DOHH2 (cell line): ENCODE measurements around the gene RASGRP3.

ENCODE experiments used
- H3F3A ChIP-seq: fragments of 200-600 bp; sonication (generic), shearing (Covaris generic); 2 replicates; pipeline ENCODE4 v1.6.0; 2016; ENCODE audit warnings: antibody characterized with exemption, mild to moderate bottlenecking; ENCODE audit not compliant: control insufficient read depth, insufficient read depth
- H3K27ac ChIP-seq: fragments of 200-600 bp; sonication (generic); 2 replicates; pipeline ENCODE4 v1.5.1; 2014; ENCODE audit warnings: low read depth, mild to moderate bottlenecking, low read length, moderate library complexity
- H3K27me3 ChIP-seq: fragments of 200-600 bp; sonication (generic); 2 replicates; pipeline ENCODE4 v1.6.1; 2014; ENCODE audit warnings: mild to moderate bottlenecking, low read length, mixed read lengths; ENCODE audit not compliant: control insufficient read depth
- H3K36me3 ChIP-seq: fragments of 200-600 bp; sonication (generic); 2 replicates; pipeline ENCODE4 v1.6.1; 2014; ENCODE audit warnings: mild to moderate bottlenecking, low read length, moderate library complexity, mixed read lengths; ENCODE audit not compliant: control insufficient read depth
- H3K4me1 ChIP-seq: fragments of 200-600 bp; sonication (generic); 2 replicates; pipeline ENCODE4 v1.6.1; 2014; ENCODE audit warnings: mild to moderate bottlenecking, low read length, mixed read lengths; ENCODE audit not compliant: control insufficient read depth
- H3K4me2 ChIP-seq: fragments of 200-600 bp; sonication (generic); 2 replicates; pipeline ENCODE4 v1.6.0; 2014; ENCODE audit warnings: mild to moderate bottlenecking, low read length, moderate library complexity
- H3K4me3 ChIP-seq: fragments of 200-600 bp; sonication (generic); 2 replicates; pipeline ENCODE4 v1.5.1; 2014; ENCODE audit warnings: mild to moderate bottlenecking, low read length, mixed read lengths
- H3K79me2 ChIP-seq: fragments of 200-600 bp; sonication (generic); 2 replicates; pipeline ENCODE4 v1.6.1; 2014; ENCODE audit warnings: mild to moderate bottlenecking, low read length, mixed read lengths; ENCODE audit not compliant: control insufficient read depth
- H3K9me2 ChIP-seq: fragments of 200-600 bp; sonication (generic); replicated peaks from 2 replicates; pipeline ENCODE4 v1.6.1; 2014; ENCODE audit warnings: mild to moderate bottlenecking, low read length, mixed read lengths; ENCODE audit not compliant: control insufficient read depth
- H3K9me3 ChIP-seq: fragments of 200-600 bp; sonication (generic); 2 replicates; pipeline ENCODE4 v1.6.1; 2014; ENCODE audit warnings: antibody characterized with exemption, low read length, mixed read lengths; ENCODE audit not compliant: control insufficient read depth, insufficient read depth
- H4K20me1 ChIP-seq: fragments of 200-600 bp; sonication (generic); 2 replicates; pipeline ENCODE4 v1.6.0; 2014; ENCODE audit warnings: low read depth, mild to moderate bottlenecking, antibody characterized with exemption, low read length, moderate library complexity; ENCODE audit not compliant: control insufficient read depth, insufficient read depth
- CTCF ChIP-seq: fragments of 200-600 bp; sonication (generic); IDR thresholded peaks from one replicate; pipeline ENCODE4 v1.5.1; 2014; ENCODE audit warnings: antibody characterized with exemption, mild to moderate bottlenecking, low read depth, low read length; ENCODE audit not compliant: poor library complexity, severe bottlenecking
- EZH2phosphoT487 ChIP-seq: fragments of 200-600 bp; sonication (generic); IDR thresholded peaks from 2 replicates; pipeline ENCODE4 v1.6.1; 2017; ENCODE audit warnings: borderline replicate concordance, mild to moderate bottlenecking, antibody characterized with exemption, low read length, moderate library complexity, mixed read lengths

The RASGRP3 gene

GRCh38 chr2:33451825-33452224 is 24.6 kb upstream of the RASGRP3 start:
- Histone ChIP-seq H3K4me2 (no peak overlapping the region), H3K9me3 (no peaks in the 10 kb centered on the region), H3K9me2 (no peaks in the 10 kb centered on the region), H4K20me1 (no peaks in the 10 kb centered on the region), H3K36me3 (no peaks in the 10 kb centered on the region), H3F3A (no peaks in the 10 kb centered on the region), H3K4me1 (no peaks in the 10 kb centered on the region), H3K79me2 (no peaks in the 10 kb centered on the region), H3K27me3 (no peaks in the 10 kb centered on the region), H3K27ac (no peak overlapping the region), H3K4me3 (no peak overlapping the region)
- TF ChIP-seq CTCF (no peak), EZH2phosphoT487 (no peak)

DNA sequence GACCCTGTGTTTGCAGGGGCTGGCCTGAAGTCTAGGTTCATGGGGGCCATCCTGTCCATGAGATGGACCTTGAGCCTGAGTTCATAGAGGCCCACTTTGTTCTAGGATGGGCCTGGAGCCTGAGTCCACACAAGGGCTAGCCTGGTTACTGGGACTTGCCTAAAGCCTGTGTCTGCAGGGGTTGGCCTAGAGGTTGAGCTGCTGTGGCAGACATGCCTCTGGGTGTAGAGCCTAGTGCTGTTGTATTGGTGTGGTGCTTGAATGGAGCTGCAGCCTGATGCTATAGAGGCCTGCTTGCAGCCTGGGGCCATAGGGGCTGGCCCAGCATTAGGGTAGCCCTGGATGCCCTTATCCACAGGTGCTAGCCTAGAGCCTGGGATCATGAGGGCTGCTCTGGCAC is 23.9 kb upstream of the RASGRP3 start:
- TF ChIP-seq EZH2phosphoT487 (no peak), CTCF (no peak)

GRCh38 chr2:33453905-33454479 is 22.5 kb upstream of the RASGRP3 start:
- TF ChIP-seq CTCF = no peak
- no peak for TF ChIP-seq EZH2phosphoT487
- no peaks in the 10 kb centered on the region for H3F3A ChIP-seq
- H3K4me3 ChIP-seq = no peak overlapping the region
- H4K20me1 ChIP-seq = no peaks in the 10 kb centered on the region
- H3K4me2 ChIP-seq = no peak overlapping the region
- peaks cover 14% of the 10 kb centered on the region for H3K4me1 ChIP-seq
- no peaks in the 10 kb centered on the region for H3K9me3 ChIP-seq
- no peaks in the 10 kb centered on the region for H3K9me2 ChIP-seq
- H3K27ac ChIP-seq = no peak overlapping the region
- no peaks in the 10 kb centered on the region for H3K79me2 ChIP-seq
- H3K27me3 ChIP-seq = no peaks in the 10 kb centered on the region
- H3K36me3 ChIP-seq = no peaks in the 10 kb centered on the region

More for the DNA sequence above, 23.9 kb upstream of the RASGRP3 start:
- H3K27ac ChIP-seq = no peak overlapping the region
- H3K4me1 ChIP-seq = peaks cover 4% of the 10 kb centered on the region
- no peaks in the 10 kb centered on the region for H3K9me3 ChIP-seq
- H3K27me3 ChIP-seq = no peaks in the 10 kb centered on the region
- no peak overlapping the region for H3K4me2 ChIP-seq
- no peaks in the 10 kb centered on the region for H3F3A ChIP-seq
- H3K36me3 ChIP-seq = no peaks in the 10 kb centered on the region
- no peaks in the 10 kb centered on the region for H3K79me2 ChIP-seq
- H4K20me1 ChIP-seq = no peaks in the 10 kb centered on the region
- H3K9me2 ChIP-seq = no peaks in the 10 kb centered on the region
- no peak overlapping the region for H3K4me3 ChIP-seq
